Cardiac muscle cell (in vitro differentiated cells and primary cell): ENCODE measurements around the gene THBS1. TPM values are rescaled to one million over a fixed set of nuclear protein-coding genes. Genes with fewer than 3 reads are reported as not detected.

Experiments used
- DNase-seq, 2 donors: peaks; one replicate each; pipeline versions ENCODE4 v3.0.0 to v3.0.0-alpha.2; 2010 to 2017; ENCODE audit warnings: low read depth in 1 of 2, low spot score in 1 of 2
- H3K27ac ChIP-seq: fragments of 200-600 bp; sonication (generic); 2 replicates; pipeline ENCODE4 v1.5.1; 2016
- H3K27me3 ChIP-seq: fragments of 200-600 bp; sonication (generic); 2 replicates; pipeline ENCODE4 v1.6.0; 2016; ENCODE audit warnings: control low read depth
- H3K36me3 ChIP-seq: fragments of 200-600 bp; sonication (generic); 2 replicates; pipeline ENCODE4 v1.5.1; 2016; ENCODE audit warnings: control low read depth
- H3K4me1 ChIP-seq: fragments of 200-600 bp; sonication (generic); 2 replicates; pipeline ENCODE4 v1.8.1; 2017; ENCODE audit warnings: low read depth, mild to moderate bottlenecking, mixed run types
- H3K4me3 ChIP-seq: fragments of 200-600 bp; sonication (generic); 2 replicates; pipeline ENCODE4 v1.5.1; 2016; ENCODE audit warnings: mild to moderate bottlenecking
- H3K9me3 ChIP-seq: fragments of 200-600 bp; sonication (generic); 2 replicates; pipeline ENCODE4 v1.5.1; 2017; ENCODE audit warnings: low read depth, mild to moderate bottlenecking, control low read depth
- CTCF ChIP-seq: IDR thresholded peaks from 2 replicates; pipeline ENCODE4 v1.5.1; 2012; ENCODE audit warnings: low read depth, mild to moderate bottlenecking, low read length
- polyA plus RNA-seq: library from polyadenylated mRNA; unstranded; fragments of >200 nt; fragmentation: Nextera tagmentation; extraction: Ambion mirVana; gene quantifications from 2 replicates; pipeline ENCODE4 v1.2.1, GENCODE V29; 2016
- total RNA-seq: library from RNA; depleted of rRNA; stranded (reverse); fragments of >200 nt; gene quantifications from 2 replicates; pipeline ENCODE4 v1.2.3, GENCODE V29; 2016

The THBS1 gene
- total and polyA plus RNA-seq, 2 experiments from 2014 or later, result 20.9 to 55.2 TPM

DNA sequence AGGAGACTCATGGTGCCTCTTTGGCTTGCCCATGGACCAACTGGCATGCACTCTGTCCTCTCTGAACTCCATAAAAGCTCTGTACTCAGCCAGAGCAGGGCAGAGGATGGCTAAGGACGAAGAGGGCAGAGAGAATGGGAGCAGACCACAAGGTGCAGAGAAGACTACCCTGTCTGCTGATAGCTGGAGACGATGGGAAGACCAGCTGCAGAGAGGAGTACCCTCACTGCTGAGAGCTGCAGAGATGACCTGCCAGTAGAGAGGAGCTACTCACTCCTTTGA lies 65.0 kb downstream of the THBS1 start:
- TF ChIP-seq CTCF, result no peak
- no peak overlapping the region for H3K4me3 ChIP-seq
- peak overlapping the region; percentile 38 for H3K27ac ChIP-seq
- no peaks in the 10 kb centered on the region for H3K36me3 ChIP-seq
- H3K27me3 ChIP-seq, result no peaks in the 10 kb centered on the region
- peaks cover 26% of the 10 kb centered on the region for H3K4me1 ChIP-seq
- no peaks in the 10 kb centered on the region for H3K9me3 ChIP-seq
- DNase-seq, result no peak

DNA sequence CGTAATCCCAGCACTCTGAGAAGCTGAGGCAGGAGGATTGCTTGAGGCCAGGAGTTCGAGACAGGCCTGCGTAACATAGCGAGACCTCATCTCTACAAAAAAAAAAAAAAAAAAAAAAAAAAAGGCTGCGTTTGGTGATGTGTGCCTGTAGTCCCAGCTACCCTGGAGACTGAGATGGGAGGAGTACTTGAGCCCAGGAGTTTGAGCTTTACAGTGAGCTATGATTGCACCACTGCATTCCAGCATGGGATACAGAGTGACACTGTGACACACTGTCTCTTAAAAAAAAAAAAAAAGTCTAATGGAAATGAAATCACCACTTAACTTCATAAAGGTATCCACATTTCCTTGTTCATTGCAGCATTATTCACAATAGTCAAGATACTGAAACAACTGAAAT lies 65.5 kb downstream of the THBS1 start:
- Histone ChIP-seq H3K4me3 (no peak overlapping the region), H3K36me3 (no peaks in the 10 kb centered on the region), H3K27ac (no peak overlapping the region), H3K4me1 (peaks cover 25% of the 10 kb centered on the region), H3K9me3 (no peaks in the 10 kb centered on the region), H3K27me3 (no peaks in the 10 kb centered on the region)
- no peak for DNase-seq
- no peak for TF ChIP-seq CTCF

Other genes starting within 250 kb of the THBS1 start
- 0.33 and 0.42 TPM in 2 replicates for gene FSIP1, start 201.8 kb downstream of the THBS1 start, total RNA-seq
- gene FSIP1, start 201.8 kb downstream of the THBS1 start, polyA plus RNA-seq, result 0.15 and 1.2 TPM in 2 replicates